ENCODE results near the gene TMEM190.

The TMEM190 gene

GRCh38 chr19:55365964-55366363 lies 10.7 kb upstream of the TMEM190 start:
- no peak for TF ChIP-seq CTCF (IDR thresholded peaks at IDR 0.05)

- TF ChIP-seq CTCF (IDR thresholded peaks at IDR 0.05), result no peak
Measured at GRCh38 chr19:55366790-55367189, 9.8 kb upstream of the TMEM190 start.

GRCh38 chr19:55368106-55368505 lies 8.5 kb upstream of the TMEM190 start:
- no peak for TF ChIP-seq CTCF (IDR thresholded peaks at IDR 0.05)

- TF ChIP-seq CTCF (IDR thresholded peaks at IDR 0.05), result no peak
Measured at GRCh38 chr19:55368701-55369563, 7.7 kb upstream of the TMEM190 start.

GRCh38 chr19:55369653-55370304 lies 6.8 kb upstream of the TMEM190 start:
- TF ChIP-seq CTCF (IDR thresholded peaks at IDR 0.05), result no peak

GRCh38 chr19:55370305-55370988 lies 6.2 kb upstream of the TMEM190 start, which contains the start of gene IL11:
Gene IL11 (minus strand): TSS chr19:55370463. CDS start chr19:55370310, 153 bp downstream.
- no peak for TF ChIP-seq CTCF (IDR thresholded peaks at IDR 0.05)

- TF ChIP-seq CTCF (IDR thresholded peaks at IDR 0.05), result no peak
Measured at GRCh38 chr19:55372316-55373081, 4.1 kb upstream of the TMEM190 start.

Data from LNCAP (cell line).